ENCODE results near the gene USP49.

GRCh38 chr6:41768545-41769308 lies 126.4 kb downstream of the USP49 start:
- no peak for TF ChIP-seq RUNX3 (IDR thresholded peaks at IDR 0.05; ENCODE audit: low read length)
- no peak for TF ChIP-seq SIX5 (IDR thresholded peaks at IDR 0.05; ENCODE audit: low read depth, low read length, severe bottlenecking)

Measured in GM12878 (cell line).